NCI-H345 (cell line): ENCODE data around the gene TPPP3.

Experiments used
- DNase-seq: peaks from one replicate; lab custom pipeline; 2025; lab: John Stamatoyannopoulos, UW

The TPPP3 gene

DNA sequence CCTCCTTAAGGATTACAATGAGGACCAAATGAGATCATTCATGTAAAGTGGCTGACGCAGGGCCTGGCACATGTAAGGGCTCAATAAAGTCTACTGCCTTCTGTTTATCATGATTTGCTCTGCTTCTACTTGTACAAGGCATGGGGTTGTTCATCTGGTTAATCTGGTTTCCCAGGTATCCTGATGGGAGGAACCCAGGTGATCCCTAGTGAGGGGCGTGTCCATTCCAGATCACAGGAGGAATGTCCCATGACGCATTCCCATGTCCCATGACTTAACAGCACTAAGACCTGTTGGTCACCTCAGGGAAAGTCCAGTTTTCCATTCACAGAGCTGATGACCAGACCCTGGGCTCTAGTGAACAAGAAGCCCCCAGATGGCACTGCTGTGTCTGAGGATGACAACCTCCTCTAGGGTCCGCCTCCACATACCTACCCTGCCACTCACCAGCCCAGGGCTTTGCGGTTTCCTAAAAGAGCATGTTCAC is 11.5 kb upstream of the TPPP3 start:
- DNase-seq, result peak; percentile 18

DNA sequence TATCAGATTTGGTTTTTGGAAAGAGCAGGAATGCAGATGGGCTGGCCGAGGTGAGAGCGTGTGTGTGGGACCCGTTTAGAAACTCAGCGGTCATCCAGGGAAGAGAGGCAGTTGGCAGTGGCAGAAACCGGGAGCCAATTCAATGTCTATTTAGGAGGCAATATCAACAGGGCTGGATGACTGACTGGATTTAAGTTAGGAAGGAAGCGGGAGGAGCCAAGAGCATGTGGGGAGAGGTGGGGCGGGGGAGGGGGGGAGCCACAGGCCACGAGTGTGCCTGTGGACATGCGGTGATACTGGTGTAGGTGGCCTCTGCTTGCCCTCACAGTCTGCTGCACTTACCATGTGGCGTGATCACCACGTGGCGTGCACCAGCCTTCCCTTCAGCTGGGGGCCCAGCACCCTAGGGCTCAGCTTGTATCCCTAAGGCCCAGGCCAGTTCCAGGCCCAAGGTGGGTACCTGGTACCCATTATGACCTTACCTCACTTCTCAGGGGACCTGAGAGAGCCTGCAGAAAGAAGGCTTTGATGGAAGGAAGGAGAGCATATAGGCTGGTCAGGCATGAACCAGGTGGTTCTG is 10.8 kb upstream of the TPPP3 start:
- DNase-seq, result no peak

- no peak for DNase-seq
These were observed 7.6 kb upstream of the TPPP3 start for GRCh38 chr16:67400901-67401300.

DNA sequence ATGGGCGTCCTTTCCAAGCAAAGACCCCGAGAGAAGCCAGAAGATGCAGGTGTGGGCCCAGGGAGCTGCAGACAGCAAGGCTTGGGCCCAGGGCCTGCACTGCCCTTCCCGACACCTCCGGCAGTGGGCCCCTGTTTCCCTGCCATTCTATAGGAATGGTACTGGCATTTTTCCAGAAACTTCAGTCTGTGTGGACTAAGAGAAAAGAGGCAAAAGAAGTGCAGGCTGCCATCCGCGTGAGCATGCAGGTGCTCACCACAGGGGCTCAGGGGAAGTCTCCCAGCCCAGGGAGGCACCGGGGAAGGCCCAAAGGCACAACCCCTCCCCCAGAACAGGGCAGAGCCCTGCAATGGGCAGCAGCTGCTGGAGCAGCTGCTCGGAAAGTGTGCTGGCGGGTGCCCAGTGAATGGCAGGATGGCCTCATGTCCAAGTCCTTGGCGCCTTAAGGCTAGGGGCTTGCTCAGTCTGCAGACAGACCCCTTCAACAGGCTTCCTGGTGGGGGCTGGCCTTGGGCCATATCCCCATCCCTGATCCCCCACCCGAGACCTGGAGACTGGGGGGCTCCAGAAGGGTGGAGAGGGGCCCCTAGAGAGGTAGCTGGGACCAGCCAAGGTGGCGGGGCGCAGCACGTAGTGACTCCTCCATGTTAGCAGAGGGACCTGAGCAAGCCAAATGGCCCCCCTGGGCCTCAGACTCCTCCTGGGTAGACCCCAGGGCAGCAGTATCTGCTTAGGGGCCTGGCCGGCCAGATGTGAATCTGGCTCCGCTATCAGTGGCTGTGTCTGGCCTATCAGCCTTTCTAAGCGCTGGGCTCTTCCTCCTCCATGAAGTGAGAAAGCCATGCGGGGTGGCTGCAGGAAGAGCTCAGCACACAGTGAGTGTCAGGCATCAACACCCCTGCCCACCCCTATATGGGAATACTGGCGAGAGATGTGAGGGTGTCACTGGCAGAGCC is 6.7 kb upstream of the TPPP3 start:
- peak; percentile 82 for DNase-seq

DNA sequence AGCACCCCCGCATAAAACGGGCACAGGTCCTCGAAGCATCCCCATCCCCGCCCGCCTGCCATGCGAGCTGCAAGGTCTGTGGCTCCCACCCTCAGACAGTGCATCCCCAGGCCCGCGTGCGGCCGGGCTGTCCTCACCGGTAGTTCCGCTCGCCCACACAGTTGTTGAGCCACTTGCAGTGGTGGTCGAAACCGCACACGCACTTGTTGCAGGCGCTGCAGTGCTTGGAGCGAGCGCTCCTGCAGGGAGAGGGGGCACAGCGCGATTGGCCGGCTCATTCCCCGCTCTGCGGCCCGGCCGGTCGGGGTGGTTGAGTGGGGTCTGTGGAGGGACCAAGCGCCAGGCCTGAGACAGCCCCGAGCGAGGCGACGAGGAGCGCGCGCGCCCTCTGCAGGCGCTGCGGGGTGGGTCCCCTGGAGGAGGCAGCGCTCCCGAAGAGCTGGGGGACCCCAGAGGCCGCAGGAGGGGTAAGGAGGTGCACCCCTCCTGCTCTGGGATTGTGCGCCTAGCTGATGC is 6.0 kb upstream of the TPPP3 start:
- DNase-seq, result no peak

DNA sequence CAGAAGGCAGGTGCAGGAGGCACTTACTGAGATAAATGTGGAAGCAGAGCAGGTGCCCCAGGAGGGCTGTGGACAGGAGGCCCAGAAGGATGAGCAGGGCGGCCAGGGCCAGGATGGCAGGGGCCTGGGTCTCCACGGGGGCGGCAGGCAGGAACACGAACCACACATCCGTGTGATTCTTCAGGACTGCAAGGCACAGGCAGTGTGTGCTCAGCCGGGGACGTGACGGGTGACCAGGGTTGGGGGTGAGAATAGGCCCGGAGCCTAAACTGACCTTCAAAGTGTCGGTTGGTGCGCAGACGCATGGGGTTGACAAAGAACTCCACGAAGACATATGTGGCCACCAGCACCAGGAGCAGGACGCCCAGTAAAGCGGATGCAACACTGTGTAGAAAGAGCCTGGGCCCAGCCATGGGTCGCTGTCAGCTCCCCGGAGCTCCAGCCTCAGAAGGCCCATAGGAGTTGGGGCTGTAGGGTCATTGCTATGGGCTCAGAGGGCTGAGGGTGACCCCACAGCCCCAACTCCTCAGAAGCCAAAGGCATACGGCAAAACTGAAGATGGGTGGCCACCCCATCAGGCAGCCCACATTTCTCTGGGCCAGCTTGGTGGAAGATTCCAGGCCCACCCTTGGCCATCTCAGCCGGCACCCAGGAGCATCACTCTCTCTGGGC is 5.4 kb upstream of the TPPP3 start:
- DNase-seq, result no peak

DNA sequence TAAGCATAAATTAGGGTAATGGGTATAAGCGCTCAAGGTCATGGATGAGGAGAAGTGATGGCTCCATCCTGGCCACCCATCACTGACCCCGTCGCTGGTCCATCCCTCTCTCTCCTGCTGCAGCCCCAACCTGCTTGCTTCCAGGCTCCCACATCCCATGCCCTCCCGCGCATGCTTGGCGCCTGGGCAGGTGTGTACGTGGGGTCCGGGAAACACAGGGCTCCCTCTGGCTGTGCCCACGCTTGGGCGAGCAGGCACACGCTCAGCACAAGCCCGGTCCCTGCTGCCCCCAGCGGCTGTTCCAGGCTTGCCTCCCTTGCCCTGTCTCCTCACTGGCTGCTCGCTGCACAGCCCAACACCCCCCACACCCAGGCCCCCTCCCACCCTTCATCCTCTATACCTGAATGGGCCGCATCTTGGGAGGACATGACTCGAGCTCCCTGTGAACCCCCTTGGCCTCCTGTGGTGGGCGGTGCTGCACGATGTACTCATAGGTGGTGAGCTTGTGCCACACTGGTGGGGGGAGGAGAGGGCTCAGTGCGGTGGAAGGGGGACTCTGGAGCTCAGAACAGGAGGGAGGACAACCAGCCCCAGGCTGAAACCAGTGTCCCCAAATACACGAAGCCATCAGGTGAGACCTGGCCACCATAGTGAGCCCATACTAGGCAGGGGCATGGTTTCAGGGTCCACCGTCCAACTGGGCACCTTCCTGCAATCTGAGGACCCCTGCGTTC is 4.7 kb upstream of the TPPP3 start:
- DNase-seq, result no peak

DNA sequence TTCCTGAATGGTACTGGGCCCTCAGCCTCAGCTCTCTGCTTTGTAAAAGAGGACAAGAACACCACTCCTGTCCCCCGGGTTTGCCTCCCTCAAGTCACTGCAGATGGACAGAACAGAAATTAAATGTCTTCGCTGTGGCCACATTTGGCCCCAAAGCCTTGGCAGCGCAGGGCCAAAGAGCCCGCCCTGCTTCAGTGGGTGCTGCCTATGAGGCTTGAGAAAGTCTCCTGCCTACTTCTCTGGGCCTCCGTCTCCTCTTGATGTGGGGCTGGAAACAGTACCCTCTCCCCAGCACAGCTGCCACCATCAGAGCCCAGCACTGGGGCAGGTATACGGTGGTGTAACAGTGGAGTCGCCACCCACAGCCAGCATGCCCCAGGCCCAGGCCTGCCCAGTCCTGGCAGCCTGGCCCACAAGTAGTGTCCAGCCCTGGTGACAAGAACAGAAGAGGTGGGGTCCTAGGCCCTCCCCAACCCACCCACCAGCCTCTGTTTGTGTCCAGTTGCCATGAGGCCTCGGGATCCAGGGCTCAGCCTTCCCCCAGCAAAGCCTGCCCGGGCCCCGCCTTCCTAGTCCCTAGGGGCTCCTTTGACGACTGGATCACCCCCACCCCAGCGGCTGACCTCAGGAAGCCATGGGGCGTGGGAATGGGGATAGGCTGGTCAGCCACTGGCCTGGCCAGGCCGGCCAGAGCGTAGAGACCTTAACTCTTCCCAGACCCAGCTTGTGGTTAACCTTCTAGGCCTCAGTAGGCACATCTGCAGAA is 3.9 kb upstream of the TPPP3 start:
- no peak for DNase-seq

GRCh38 chr16:67396159-67397035 is 3.1 kb upstream of the TPPP3 start:
- DNase-seq, result peak; percentile 88

- peak; percentile 93 for DNase-seq
These were observed 2.3 kb upstream of the TPPP3 start for GRCh38 chr16:67395458-67396158.

DNA sequence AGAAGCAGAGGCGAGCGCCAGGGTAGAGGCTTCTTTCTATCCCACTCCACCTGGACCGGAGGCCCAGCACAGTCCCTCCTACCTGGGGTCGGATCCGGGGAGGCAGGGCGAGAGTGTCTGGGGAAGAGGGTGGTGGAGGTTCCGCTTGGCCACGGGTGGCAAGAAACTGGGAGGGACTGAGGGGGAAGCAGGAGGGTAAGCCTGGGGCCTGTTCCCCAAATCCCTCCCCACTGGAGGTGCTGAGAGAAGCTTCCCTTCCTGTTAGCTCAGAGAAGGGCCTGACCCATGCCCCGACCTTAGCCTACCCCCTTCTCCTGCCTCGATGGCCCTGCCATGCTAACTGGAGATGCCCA is 1.8 kb upstream of the TPPP3 start:
- DNase-seq, result no peak

GRCh38 chr16:67394155-67395104 is 1.1 kb upstream of the TPPP3 start:
- no peak for DNase-seq

DNA sequence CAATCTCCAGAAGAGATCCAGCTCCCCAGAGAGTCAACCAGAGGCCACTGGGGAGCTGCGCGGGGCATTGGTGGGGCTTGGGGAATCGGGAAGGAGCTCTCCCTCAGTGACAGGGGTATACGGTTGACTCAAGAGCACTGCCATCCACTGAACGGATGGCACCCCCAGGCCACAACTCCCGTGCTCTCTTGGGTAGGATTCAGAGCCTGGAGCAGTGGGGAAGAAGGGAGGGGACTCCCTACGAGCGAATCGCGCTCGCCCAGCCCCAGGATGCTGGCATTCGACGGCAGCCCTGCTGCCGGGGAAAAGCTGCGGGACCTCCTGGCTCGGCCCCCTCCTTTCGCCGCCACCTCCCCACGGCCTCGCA is 473 bp upstream of the TPPP3 start:
- no peak for DNase-seq

GRCh38 chr16:67392301-67393059 is 818 bp downstream of the TPPP3 start:
- DNase-seq, result no peak

DNA sequence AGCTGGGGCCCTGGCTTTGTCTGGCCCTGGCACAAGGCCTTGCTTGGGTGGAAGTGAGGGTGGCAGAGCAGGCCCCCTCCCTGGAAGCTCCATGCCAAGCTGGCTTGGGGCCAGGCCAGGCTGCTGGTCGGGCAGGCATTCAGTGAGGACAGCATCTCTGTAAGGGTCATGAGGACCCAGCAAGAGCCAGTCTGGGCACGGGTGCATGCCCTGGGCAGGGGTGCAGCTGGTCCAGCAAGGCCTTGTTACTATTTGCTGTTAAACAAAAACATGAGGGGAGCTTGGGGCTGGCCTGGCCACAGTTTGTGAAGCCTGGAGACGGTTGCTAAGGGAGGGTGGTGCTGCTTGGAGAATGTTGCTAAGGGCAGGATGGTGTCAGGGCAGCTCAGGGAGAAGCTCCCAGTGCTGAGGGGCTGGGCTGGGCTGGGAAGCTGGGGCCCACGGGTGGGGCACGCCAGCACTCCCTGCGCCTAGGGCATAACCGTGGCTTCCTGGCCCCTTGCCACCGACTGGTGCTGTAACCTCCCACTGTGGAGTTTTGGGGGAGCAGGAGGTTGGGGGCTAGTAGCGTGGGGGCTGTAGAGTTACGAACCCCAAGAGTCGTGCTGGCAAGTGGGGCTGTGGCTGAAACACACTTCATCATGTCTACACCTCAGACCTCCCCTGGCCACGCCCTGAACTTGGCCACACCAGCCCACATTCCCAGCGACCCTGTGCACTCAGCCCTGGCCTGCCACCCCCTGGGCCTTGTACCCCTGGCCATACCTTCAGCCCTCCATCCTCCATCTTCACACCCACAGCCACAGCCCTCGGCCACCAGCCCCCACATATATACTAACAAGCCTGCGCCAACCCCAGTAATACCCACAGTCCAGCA is 1.6 kb downstream of the TPPP3 start:
- DNase-seq, result peak; percentile 32

DNA sequence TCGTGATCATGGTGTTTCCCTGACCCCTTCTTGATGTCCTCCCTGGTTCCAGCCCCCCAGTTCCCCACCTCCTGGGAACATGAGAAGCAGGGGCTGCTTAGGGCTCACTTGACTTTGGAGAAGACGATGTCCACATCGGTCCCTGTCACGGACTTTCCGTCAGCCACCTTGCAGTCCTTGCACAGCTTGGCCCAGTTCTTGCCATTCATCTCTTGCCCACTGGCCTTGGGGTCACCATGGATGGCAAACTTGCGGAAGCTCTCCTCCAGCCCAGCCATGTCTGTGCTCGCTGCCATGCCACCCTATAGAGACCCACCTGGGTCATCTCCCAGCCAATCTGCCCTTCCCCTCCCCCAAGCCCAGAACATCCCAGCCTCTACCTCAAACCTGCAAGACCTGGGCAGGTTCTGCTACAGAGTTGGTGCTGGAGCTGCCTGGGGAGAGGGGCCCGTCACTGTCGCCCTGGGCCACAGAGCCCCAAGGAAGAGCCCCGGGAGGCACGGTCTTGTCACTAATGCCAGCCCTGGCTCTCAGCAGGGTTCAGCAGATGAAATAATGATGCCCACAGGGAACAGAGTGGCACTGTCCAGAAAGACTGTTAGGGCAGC is 2.4 kb downstream of the TPPP3 start:
- DNase-seq, result no peak
